Spleen (tissue), 7 donors: Measurements from ENCODE around the gene PRPF38A.

ENCODE experiments used
- POLR2A ChIP-seq, 3 donors: fragments of 450-650 bp; IDR thresholded peaks; one replicate each; pipeline ENCODE4 v1.5.1; 2017; ENCODE audit warnings: antibody characterized with exemption in 3 of 3, mild to moderate bottlenecking in 1 of 3
- POLR2AphosphoS5 ChIP-seq, 3 donors: sonication (generic); formaldehyde crosslinking; IDR thresholded peaks; one replicate each; pipeline ENCODE4 v1.5.1; 2017; ENCODE audit warnings: antibody characterized with exemption in 3 of 3
- TF ChIP-seq, protein P1 (sequence below), 11 experiments: fragments of 200-600 bp in 7 of 11; fragments of 450-650 bp in 4 of 11; sonication (generic) in 4 of 11; IDR thresholded peaks in 8 of 11; conservative IDR thresholded peaks in 3 of 11; 1 replicate in 7 of 11; 2 replicates in 4 of 11; pipeline versions ENCODE4 v1.4.0 to v1.8.0; 2016 to 2021; ENCODE audit warnings: antibody characterized with exemption in 11 of 11, inconsistent platforms in 4 of 11, mild to moderate bottlenecking in 1 of 11
- donor health status: DM: no; HTN: no; CAD: no; lungs with moderate emphysema.
- donor health status: DM: no; HTN: no; CAD: no.
- donor health status: DM: no; HTN: no; CAD: no.

DNA sequence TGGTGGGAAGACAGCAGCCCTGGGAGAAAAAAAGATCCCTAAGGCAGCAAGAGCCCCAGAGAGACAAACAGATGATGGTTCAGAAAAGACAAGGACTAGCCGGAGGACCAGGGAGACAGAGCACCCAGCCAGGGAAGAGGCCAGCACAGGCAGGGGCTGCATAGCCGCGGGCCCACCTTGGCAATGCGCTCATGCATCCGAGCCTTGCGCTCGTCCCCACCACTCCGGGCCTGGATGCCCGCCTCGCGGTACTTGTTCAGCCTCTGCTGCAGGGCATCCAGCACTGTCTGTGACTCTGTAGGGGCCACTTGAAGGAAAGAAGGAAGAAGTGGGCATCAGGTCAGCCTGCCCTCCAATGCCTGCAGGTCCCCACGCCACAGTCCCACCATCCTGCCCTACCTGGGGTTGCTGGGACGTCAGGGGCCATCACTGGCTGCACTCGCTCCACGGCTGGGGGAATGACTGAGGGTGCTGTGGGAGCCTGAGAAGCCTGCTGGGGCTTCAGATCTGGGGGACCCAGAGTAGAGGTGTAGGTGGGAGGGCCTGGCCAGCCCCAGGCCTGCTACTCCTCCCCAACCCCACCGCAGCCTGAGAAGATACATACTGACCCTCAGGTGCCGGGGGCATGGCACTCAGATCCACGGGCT, 45.4 kb upstream of the PRPF38A start:
- peak in 1 of 3 donors; percentile 45 for TF ChIP-seq POLR2AphosphoS5 (IDR thresholded peaks at IDR 0.05)
- TF ChIP-seq POLR2A (IDR thresholded peaks at IDR 0.05) = no peak
- TF ChIP-seq, protein P1, sequence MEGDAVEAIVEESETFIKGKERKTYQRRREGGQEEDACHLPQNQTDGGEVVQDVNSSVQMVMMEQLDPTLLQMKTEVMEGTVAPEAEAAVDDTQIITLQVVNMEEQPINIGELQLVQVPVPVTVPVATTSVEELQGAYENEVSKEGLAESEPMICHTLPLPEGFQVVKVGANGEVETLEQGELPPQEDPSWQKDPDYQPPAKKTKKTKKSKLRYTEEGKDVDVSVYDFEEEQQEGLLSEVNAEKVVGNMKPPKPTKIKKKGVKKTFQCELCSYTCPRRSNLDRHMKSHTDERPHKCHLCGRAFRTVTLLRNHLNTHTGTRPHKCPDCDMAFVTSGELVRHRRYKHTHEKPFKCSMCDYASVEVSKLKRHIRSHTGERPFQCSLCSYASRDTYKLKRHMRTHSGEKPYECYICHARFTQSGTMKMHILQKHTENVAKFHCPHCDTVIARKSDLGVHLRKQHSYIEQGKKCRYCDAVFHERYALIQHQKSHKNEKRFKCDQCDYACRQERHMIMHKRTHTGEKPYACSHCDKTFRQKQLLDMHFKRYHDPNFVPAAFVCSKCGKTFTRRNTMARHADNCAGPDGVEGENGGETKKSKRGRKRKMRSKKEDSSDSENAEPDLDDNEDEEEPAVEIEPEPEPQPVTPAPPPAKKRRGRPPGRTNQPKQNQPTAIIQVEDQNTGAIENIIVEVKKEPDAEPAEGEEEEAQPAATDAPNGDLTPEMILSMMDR (IDR thresholded peaks at IDR 0.05 in 8 of 11, conservative IDR thresholded peaks at IDR 0.05 in 3 of 11) = no peak
